PC-3 (cell line): Measurements from ENCODE around the gene FDXACB1. TPM values are rescaled to one million over a fixed set of nuclear protein-coding genes. Genes with fewer than 3 reads are reported as not detected.

Experiments
- ATAC-seq: fragments of 200-7000 bp; cut with Tn5 transposase; 2 replicates; pipeline ENCODE4 v1.9.1; 2020; ENCODE audit warnings: mild to moderate bottlenecking, moderate library complexity
- BruUV-seq: library from RNA; stranded (reverse); fragments of 400-500 nt; replicated peaks from 2 replicates; lab custom pipeline; 2021; lab: Mats Ljungman, UMichigan
- CTCF ChIA-PET: fragments of 300-600 bp; sonication (Branson Sonifier 250); formaldehyde crosslinking; loops from one replicate; lab custom pipeline; 2022; ENCODE audit warnings: antibody characterized with exemption; lab: Charles Lee
- POLR2A ChIA-PET: fragments of 300-600 bp; sonication (Branson Sonifier 250); formaldehyde crosslinking; loops from one replicate; lab custom pipeline; 2022; ENCODE audit warnings: antibody characterized with exemption; ENCODE audit not compliant: unreplicated experiment; lab: Charles Lee
- DNase-seq: peaks from one replicate; pipeline ENCODE4 v3.0.0-alpha.2; 2015
- H2AFZ ChIP-seq: fragments of 300-600 bp; sonication (generic); 2 replicates; pipeline ENCODE4 v1.6.0; 2016; ENCODE audit warnings: antibody characterized with exemption, low read length
- H3F3A ChIP-seq: fragments of 300-600 bp; sonication (generic); one replicate; pipeline ENCODE4 v1.6.0; 2017; ENCODE audit warnings: antibody characterized with exemption, low read length, control low read depth, mild to moderate bottlenecking; ENCODE audit not compliant: unreplicated experiment
- H3K27ac ChIP-seq: fragments of 300-600 bp; sonication (generic); 2 replicates; pipeline ENCODE4 v1.5.1; 2016; ENCODE audit warnings: mild to moderate bottlenecking, low read length
- H3K27me3 ChIP-seq: fragments of 300-600 bp; sonication (generic); 2 replicates; pipeline ENCODE4 v1.6.1; 2016; ENCODE audit warnings: low read length, mixed read lengths
- H3K36me3 ChIP-seq: fragments of 300-600 bp; sonication (generic); 2 replicates; pipeline ENCODE4 v1.6.1; 2016; ENCODE audit warnings: low read depth, mixed run types, low read length, mixed read lengths
- H3K4me1 ChIP-seq: fragments of 300-600 bp; sonication (generic); 2 replicates; pipeline ENCODE4 v1.5.1; 2016; ENCODE audit warnings: low read length; ENCODE audit not compliant: insufficient read depth
- H3K4me2 ChIP-seq: fragments of 300-600 bp; sonication (generic); 2 replicates; pipeline ENCODE4 v1.6.0; 2016; ENCODE audit warnings: low read length
- H3K4me3 ChIP-seq: fragments of 300-600 bp; sonication (generic); 2 replicates; pipeline ENCODE4 v1.5.1; 2016; ENCODE audit warnings: mild to moderate bottlenecking, low read length, mixed read lengths
- H3K79me2 ChIP-seq: fragments of 300-600 bp; sonication (generic); 2 replicates; pipeline ENCODE4 v1.6.1; 2017; ENCODE audit warnings: low read length, mixed read lengths
- H3K9ac ChIP-seq: fragments of 300-600 bp; sonication (generic); 2 replicates; pipeline ENCODE4 v1.6.0; 2016; ENCODE audit warnings: mild to moderate bottlenecking, low read length
- H3K9me2 ChIP-seq: fragments of 300-600 bp; sonication (generic); replicated peaks from 2 replicates; pipeline ENCODE4 v1.6.1; 2016; ENCODE audit warnings: mixed run types, low read length, mixed read lengths
- H3K9me3 ChIP-seq: fragments of 300-600 bp; sonication (generic); 2 replicates; pipeline ENCODE4 v1.6.1; 2016; ENCODE audit warnings: low read length, mixed read lengths
- H4K20me1 ChIP-seq: fragments of 300-600 bp; sonication (generic); 2 replicates; pipeline ENCODE4 v1.6.1; 2016; ENCODE audit warnings: low read length, mixed read lengths
- EZH2 ChIP-seq: fragments of 300-600 bp; sonication (generic); IDR thresholded peaks from one replicate; pipeline ENCODE4 v1.6.1; 2017; ENCODE audit warnings: antibody characterized with exemption, mild to moderate bottlenecking, low read length; ENCODE audit not compliant: unreplicated experiment
- EZH2phosphoT487 ChIP-seq: fragments of 300-600 bp; sonication (generic); IDR thresholded peaks from 2 replicates; pipeline ENCODE4 v1.6.1; 2018; ENCODE audit warnings: mild to moderate bottlenecking, antibody characterized with exemption, low read length, borderline replicate concordance
- intact Hi-C: fragments of 100-400 bp; cut with micrococcal nuclease; formaldehyde crosslinking; loops from 2 replicates; pipeline ENCODE4 v1.9.0; 2023
- total RNA-seq: library from RNA; depleted of rRNA; stranded (reverse); fragments of >200 nt; gene quantifications from 2 replicates; pipeline ENCODE4 v1.2.3, GENCODE V29; 2014
- TF ChIP-seq, protein P1 (sequence below): fragments of 300-600 bp; sonication (generic); conservative IDR thresholded peaks from 2 replicates; pipeline ENCODE4 v1.5.1; 2017; ENCODE audit warnings: antibody characterized with exemption, low read depth, mild to moderate bottlenecking, low read length

The FDXACB1 gene
- total RNA-seq, 1 experiment from 2014 or later, result 3.0 TPM

DNA sequence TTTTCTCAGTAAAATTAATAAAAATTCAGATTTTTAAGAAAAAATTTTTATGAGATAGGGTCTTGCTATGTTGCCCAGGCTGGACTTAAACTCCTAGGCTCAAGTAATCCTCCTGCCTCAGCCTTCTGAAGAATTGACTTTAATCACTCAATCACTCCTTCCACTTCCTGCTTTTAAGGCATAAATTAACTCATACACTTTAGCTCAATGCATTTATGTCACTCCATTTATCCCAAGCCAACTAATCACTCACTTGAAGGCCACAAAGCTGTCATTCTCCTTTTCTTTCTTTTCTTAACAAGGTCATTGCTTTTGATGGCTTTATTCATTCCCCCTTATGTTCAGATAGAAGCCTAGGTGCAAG is 8.5 kb downstream of the FDXACB1 start:
- ChIA-PET CTCF (interaction anchor here (0.5 to 1.6 kb wide), 7 partner anchors 11 to 106 kb away, joined by 4 to 13 read pairs (median 6); no protein-coding TSS in a partner anchor), POLR2A (interaction anchor here (1.1 to 1.4 kb wide), 2 partner anchors 56 to 111 kb away, joined by 5 to 7 read pairs; no protein-coding TSS in a partner anchor)
- BruUV-seq, result no TSS peak
- H3K9me2 ChIP-seq, result no peaks in the 10 kb centered on the region
- peaks cover 13% of the 10 kb centered on the region; the same call in 1 of the 2 replicates for H3K79me2 ChIP-seq
- H4K20me1 ChIP-seq, result no peaks in the 10 kb centered on the region
- H3K27ac ChIP-seq, result no peak overlapping the region
- no peaks in the 10 kb centered on the region for H3K27me3 ChIP-seq
- H3K4me1 ChIP-seq, result peaks cover 17% of the 10 kb centered on the region
- intact Hi-C loops, result no loop called here
- peaks cover 16% of the 10 kb centered on the region; the same call in 1 of the 2 replicates for H3K36me3 ChIP-seq
- H3K4me2 ChIP-seq, result peak overlapping the region; percentile 95
- no peaks in the 10 kb centered on the region for H3F3A ChIP-seq
- no peaks in the 10 kb centered on the region for H3K9me3 ChIP-seq
- no peak for TF ChIP-seq EZH2
- TF ChIP-seq, protein P1, sequence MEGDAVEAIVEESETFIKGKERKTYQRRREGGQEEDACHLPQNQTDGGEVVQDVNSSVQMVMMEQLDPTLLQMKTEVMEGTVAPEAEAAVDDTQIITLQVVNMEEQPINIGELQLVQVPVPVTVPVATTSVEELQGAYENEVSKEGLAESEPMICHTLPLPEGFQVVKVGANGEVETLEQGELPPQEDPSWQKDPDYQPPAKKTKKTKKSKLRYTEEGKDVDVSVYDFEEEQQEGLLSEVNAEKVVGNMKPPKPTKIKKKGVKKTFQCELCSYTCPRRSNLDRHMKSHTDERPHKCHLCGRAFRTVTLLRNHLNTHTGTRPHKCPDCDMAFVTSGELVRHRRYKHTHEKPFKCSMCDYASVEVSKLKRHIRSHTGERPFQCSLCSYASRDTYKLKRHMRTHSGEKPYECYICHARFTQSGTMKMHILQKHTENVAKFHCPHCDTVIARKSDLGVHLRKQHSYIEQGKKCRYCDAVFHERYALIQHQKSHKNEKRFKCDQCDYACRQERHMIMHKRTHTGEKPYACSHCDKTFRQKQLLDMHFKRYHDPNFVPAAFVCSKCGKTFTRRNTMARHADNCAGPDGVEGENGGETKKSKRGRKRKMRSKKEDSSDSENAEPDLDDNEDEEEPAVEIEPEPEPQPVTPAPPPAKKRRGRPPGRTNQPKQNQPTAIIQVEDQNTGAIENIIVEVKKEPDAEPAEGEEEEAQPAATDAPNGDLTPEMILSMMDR, result no peak
- no peak for TF ChIP-seq EZH2phosphoT487
- peak overlapping the region; percentile 91 for H3K9ac ChIP-seq
- DNase-seq, result no peak
- H3K4me3 ChIP-seq, result peak overlapping the region; percentile 91
- peak overlapping the region; percentile 99 for H2AFZ ChIP-seq
- no peak; the same call in 1 of the 2 replicates for ATAC-seq

DNA sequence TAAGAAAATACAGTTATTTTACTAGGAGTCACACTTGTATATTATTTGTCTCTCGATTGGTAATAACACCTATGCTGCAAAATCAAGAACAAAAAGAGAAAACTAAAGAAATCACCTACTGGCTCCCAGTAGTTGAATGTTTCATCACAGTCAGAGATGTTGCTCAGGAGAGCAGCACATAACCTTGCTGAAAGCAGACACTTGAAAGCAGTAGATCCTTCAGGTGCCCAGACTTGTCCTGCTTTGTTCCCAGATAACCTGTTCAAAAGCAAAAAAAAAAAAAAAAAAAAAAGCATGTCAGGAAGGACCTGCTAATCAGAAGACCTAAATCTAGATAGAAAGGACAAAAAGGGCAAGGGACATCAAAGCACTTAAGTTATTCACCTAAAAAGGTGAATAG is 8.9 kb downstream of the FDXACB1 start:
- Histone ChIP-seq H3F3A (no peaks in the 10 kb centered on the region), H2AFZ (no peak overlapping the region), H3K4me2 (peak overlapping the region; percentile 95), H3K79me2 (peaks cover 13% of the 10 kb centered on the region; the same call in 1 of the 2 replicates), H3K36me3 (peaks cover 20% of the 10 kb centered on the region; the same call in 1 of the 2 replicates), H3K9me2 (no peaks in the 10 kb centered on the region), H3K4me3 (peak overlapping the region; percentile 91), H3K9me3 (no peaks in the 10 kb centered on the region), H3K9ac (peak overlapping the region; percentile 91; the same call in 1 of the 2 replicates), H3K27ac (no peak overlapping the region), H3K4me1 (peaks cover 17% of the 10 kb centered on the region), H3K27me3 (no peaks in the 10 kb centered on the region), H4K20me1 (no peaks in the 10 kb centered on the region)
- DNase-seq (no peak), ATAC-seq (no peak)
- intact Hi-C loops, result no loop called here
- no TSS peak for BruUV-seq
- ChIA-PET POLR2A (interaction anchor here (1.1 to 1.4 kb wide), 2 partner anchors 57 to 112 kb away, joined by 5 to 7 read pairs; no protein-coding TSS in a partner anchor), CTCF (interaction anchor here (0.5 to 1.6 kb wide), 6 partner anchors 11 to 106 kb away, joined by 5 to 13 read pairs (median 6); no protein-coding TSS in a partner anchor)
- no peak for TF ChIP-seq EZH2
- TF ChIP-seq, protein P1, result no peak
- no peak for TF ChIP-seq EZH2phosphoT487

DNA sequence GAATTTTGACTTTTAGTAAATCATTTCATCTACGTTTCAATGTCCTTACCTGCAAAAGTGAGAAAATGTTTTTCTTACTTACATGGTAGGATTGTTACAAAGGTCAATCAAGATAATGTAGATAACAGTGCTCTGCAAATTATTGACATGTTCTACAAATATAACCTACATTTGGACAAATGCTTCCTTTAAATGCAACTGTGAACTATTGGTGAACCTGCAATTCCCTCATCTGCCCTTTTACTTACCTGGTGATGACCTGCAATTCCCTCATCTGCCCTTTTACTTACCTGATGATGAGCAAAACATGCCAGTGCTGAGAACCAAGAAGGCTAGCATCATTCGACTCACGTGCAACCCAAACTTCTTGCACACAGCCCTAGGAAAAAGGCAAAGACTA is 18.7 kb downstream of the FDXACB1 start:
- no peaks in the 10 kb centered on the region for H4K20me1 ChIP-seq
- BruUV-seq, result no TSS peak

More for the DNA sequence above, 18.7 kb downstream of the FDXACB1 start:
- no peak overlapping the region for H2AFZ ChIP-seq
- no peaks in the 10 kb centered on the region for H3K9me2 ChIP-seq
- ChIA-PET POLR2A (no interaction called here), CTCF (no interaction called here)
- H3K9me3 ChIP-seq, result no peaks in the 10 kb centered on the region
- H3F3A ChIP-seq, result no peaks in the 10 kb centered on the region
- H3K27me3 ChIP-seq, result no peaks in the 10 kb centered on the region
- TF ChIP-seq, protein P1, result no peak
- TF ChIP-seq EZH2phosphoT487, result no peak
- TF ChIP-seq EZH2, result no peak
- H3K4me3 ChIP-seq, result no peak overlapping the region
- no peak overlapping the region for H3K4me2 ChIP-seq
- no peak overlapping the region for H3K9ac ChIP-seq
- H3K36me3 ChIP-seq, result peaks cover 26% of the 10 kb centered on the region
- no peaks in the 10 kb centered on the region for H3K79me2 ChIP-seq
- intact Hi-C loops, result no loop called here
- no peak for DNase-seq
- no peak overlapping the region for H3K27ac ChIP-seq
- ATAC-seq, result no peak
- no peaks in the 10 kb centered on the region for H3K4me1 ChIP-seq
